Liver (tissue), 9 donors: ENCODE measurements around the gene ZNF536. TPM values are rescaled to one million over a fixed set of nuclear protein-coding genes. Genes with fewer than 3 reads are reported as not detected.

ENCODE experiments used
- DNase-seq: peaks from one replicate; pipeline ENCODE4 v3.0.0-alpha.2; 2017; ENCODE audit warnings: low spot score
- H3K27ac ChIP-seq, 2 donors: one replicate each; pipeline ENCODE4 v1.7.0; 2013; ENCODE audit warnings: inconsistent platforms in 2 of 2, low read length in 2 of 2, control low read depth in 1 of 2, low read depth in 1 of 2, mild to moderate bottlenecking in 1 of 2
- H3K27me3 ChIP-seq, 4 donors: one replicate each; pipeline versions ENCODE4 v1.6.1 to v1.7.0; 2013; ENCODE audit warnings: low read length in 3 of 4, inconsistent platforms in 1 of 4, mild to moderate bottlenecking in 1 of 4, moderate library complexity in 1 of 4; ENCODE audit not compliant: control insufficient read depth in 4 of 4, insufficient read depth in 4 of 4
- H3K36me3 ChIP-seq, 4 donors: one replicate each; pipeline versions ENCODE4 v1.6.1 to v1.7.0; 2013; ENCODE audit warnings: low read length in 3 of 4, mild to moderate bottlenecking in 3 of 4, low read depth in 1 of 4, moderate library complexity in 1 of 4; ENCODE audit not compliant: control insufficient read depth in 4 of 4, insufficient read depth in 3 of 4
- H3K4me1 ChIP-seq, 4 donors: one replicate each; pipeline versions ENCODE4 v1.6.1 to v1.7.0; 2013; ENCODE audit warnings: low read length in 3 of 4, mild to moderate bottlenecking in 3 of 4, moderate library complexity in 1 of 4; ENCODE audit not compliant: control insufficient read depth in 4 of 4, insufficient read depth in 4 of 4
- H3K4me3 ChIP-seq, 3 donors: one replicate each; pipeline versions ENCODE4 v1.6.1 to v1.7.0; 2013; ENCODE audit warnings: low read length in 3 of 3, control low read depth in 1 of 3, low read depth in 1 of 3, mild to moderate bottlenecking in 1 of 3
- H3K9ac ChIP-seq, 2 donors: one replicate each; pipeline ENCODE4 v1.7.0; 2013; ENCODE audit warnings: low read length in 2 of 2, mild to moderate bottlenecking in 2 of 2, moderate library complexity in 2 of 2, control low read depth in 1 of 2, low read depth in 1 of 2
- H3K9me3 ChIP-seq, 4 donors: one replicate each; pipeline versions ENCODE4 v1.6.1 to v1.7.0; 2013; ENCODE audit warnings: low read length in 3 of 4; ENCODE audit not compliant: control insufficient read depth in 4 of 4
- ATF3 ChIP-seq: IDR thresholded peaks from 2 replicates; pipeline ENCODE4 v1.6.1; 2016; ENCODE audit warnings: antibody characterized with exemption
- CTCF ChIP-seq: fragments of 150-350 bp; IDR thresholded peaks from 2 replicates; pipeline ENCODE4 v1.5.1; 2017; ENCODE audit warnings: improper control_type of control experiment, low read depth, low read length; ENCODE audit not compliant: missing input control
- EGR1 ChIP-seq, 2 donors: IDR thresholded peaks; 2 replicates each; pipeline ENCODE4 v1.6.1; 2016 to 2018; ENCODE audit warnings: antibody characterized with exemption in 2 of 2, low read depth in 2 of 2
- FOXA1 ChIP-seq: IDR thresholded peaks from 2 replicates; pipeline ENCODE4 v1.6.1; 2016; ENCODE audit warnings: antibody characterized with exemption
- FOXA2 ChIP-seq: IDR thresholded peaks from 2 replicates; pipeline ENCODE4 v1.6.1; 2016; ENCODE audit warnings: antibody characterized with exemption
- GABPA ChIP-seq, 2 donors: IDR thresholded peaks in 1 of 2; conservative IDR thresholded peaks in 1 of 2; 2 replicates each; pipeline ENCODE4 v1.6.1; 2016; ENCODE audit warnings: antibody characterized with exemption in 2 of 2, mild to moderate bottlenecking in 1 of 2, moderate library complexity in 1 of 2
- HNF4A ChIP-seq, 2 donors: conservative IDR thresholded peaks; 2 replicates each; pipeline ENCODE4 v1.6.1; 2016; ENCODE audit warnings: antibody characterized with exemption in 2 of 2, mild to moderate bottlenecking in 2 of 2
- HNF4G ChIP-seq: IDR thresholded peaks from 2 replicates; pipeline ENCODE4 v1.6.1; 2016; ENCODE audit warnings: antibody characterized with exemption
- JUND ChIP-seq, 2 donors: IDR thresholded peaks; 2 replicates each; pipeline ENCODE4 v1.6.1; 2016; ENCODE audit warnings: antibody characterized with exemption in 2 of 2
- NR2F2 ChIP-seq: IDR thresholded peaks from 2 replicates; pipeline ENCODE4 v1.6.1; 2016; ENCODE audit warnings: antibody characterized with exemption
- RAD21 ChIP-seq, 2 donors: IDR thresholded peaks; 2 replicates each; pipeline ENCODE4 v1.6.1; 2016; ENCODE audit warnings: antibody characterized with exemption in 2 of 2, mild to moderate bottlenecking in 2 of 2
- REST ChIP-seq: IDR thresholded peaks from 2 replicates; pipeline ENCODE4 v1.6.1; 2016; ENCODE audit warnings: antibody characterized with exemption, mild to moderate bottlenecking
- RXRA ChIP-seq, 2 donors: IDR thresholded peaks; 2 replicates each; pipeline ENCODE4 v1.6.1; 2017 to 2018; ENCODE audit warnings: antibody characterized with exemption in 2 of 2, mild to moderate bottlenecking in 1 of 2
- SP1 ChIP-seq: IDR thresholded peaks from 2 replicates; pipeline ENCODE4 v1.6.1; 2018; ENCODE audit warnings: antibody characterized with exemption, mild to moderate bottlenecking
- TAF1 ChIP-seq: conservative IDR thresholded peaks from 2 replicates; pipeline ENCODE4 v1.6.1; 2016; ENCODE audit warnings: antibody characterized with exemption, mild to moderate bottlenecking
- YY1 ChIP-seq: IDR thresholded peaks from 2 replicates; pipeline ENCODE4 v1.6.1; 2016; ENCODE audit warnings: antibody characterized with exemption, mild to moderate bottlenecking
- ZBTB33 ChIP-seq: IDR thresholded peaks from 2 replicates; pipeline ENCODE4 v1.6.1; 2016; ENCODE audit warnings: antibody characterized with exemption
- WGBS: extraction: QIAGEN DNeasy Blood & Tissue Kit; methylation state at CpG from one replicate; pipeline ENCODE4 v1.1.7; 2013; 5-methylcytosine and 5-hydroxymethylcytosine counted together
- polyA plus RNA-seq, 2 donors: library from polyadenylated mRNA; stranded (reverse) in 1 of 2; unstranded in 1 of 2; fragments of 200-250 nt in 1 of 2; fragments of >200 nt in 1 of 2; fragmentation: Nextera tagmentation in 1 of 2; extraction: Ambion mirVana in 1 of 2; gene quantifications; one replicate each; pipeline versions ENCODE4 v1.2.1 to v1.2.3, GENCODE V29; 2013 to 2015
- total RNA-seq, 2 donors: library from RNA; depleted of rRNA; stranded (reverse); fragments of >200 nt; gene quantifications; one replicate each; pipeline ENCODE4 v1.2.3, GENCODE V29; 2014
- TF ChIP-seq, protein P1 (sequence below): IDR thresholded peaks from 2 replicates; pipeline ENCODE4 v1.6.1; 2016; ENCODE audit warnings: antibody characterized with exemption
- donor health status: healthy.
- donor health status: healthy.
- donor health status: healthy.
- donor health status: healthy.
- donor health status: healthy.

The ZNF536 gene
- total and polyA plus RNA-seq, 4 donors = 0.02 to 0.17 (median 0.08) TPM

- WGBS = 38% methylated on average over 7 of the region's 7 CpGs
- no peaks in the 10 kb centered on the region for H3K36me3 ChIP-seq
- peaks cover 0 to 9% (median 0%) of the 10 kb centered on the region in 4 donors for H3K27me3 ChIP-seq
- no peaks in the 10 kb centered on the region for H3K4me1 ChIP-seq
- no peak for DNase-seq
- no peak overlapping the region for H3K4me3 ChIP-seq
- H3K9ac ChIP-seq = no peak overlapping the region
- TF ChIP-seq HNF4G = no peak
- TF ChIP-seq RAD21 (IDR thresholded peaks at IDR 0.05) = no peak
- no peak for TF ChIP-seq JUND (IDR thresholded peaks at IDR 0.05)
- no peak for TF ChIP-seq TAF1
- no peak for TF ChIP-seq GABPA (IDR thresholded peaks at IDR 0.05 in 1 of 2, conservative IDR thresholded peaks at IDR 0.05 in 1 of 2)
- TF ChIP-seq HNF4A (conservative IDR thresholded peaks at IDR 0.05) = no peak
- no peak for TF ChIP-seq ZBTB33
- TF ChIP-seq CTCF = no peak
- no peak for TF ChIP-seq YY1
- no peak for TF ChIP-seq RXRA (IDR thresholded peaks at IDR 0.05)
- TF ChIP-seq REST = no peak
- no peak for TF ChIP-seq ATF3
- no peak for TF ChIP-seq FOXA2
- TF ChIP-seq NR2F2 = no peak
- no peak for TF ChIP-seq FOXA1
- no peak for TF ChIP-seq EGR1 (IDR thresholded peaks at IDR 0.05; ENCODE audit: low read depth in 2 of 2)
- TF ChIP-seq SP1 = no peak
- TF ChIP-seq, protein P1, sequence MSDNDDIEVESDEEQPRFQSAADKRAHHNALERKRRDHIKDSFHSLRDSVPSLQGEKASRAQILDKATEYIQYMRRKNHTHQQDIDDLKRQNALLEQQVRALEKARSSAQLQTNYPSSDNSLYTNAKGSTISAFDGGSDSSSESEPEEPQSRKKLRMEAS = no peak
- no peak overlapping the region for H3K27ac ChIP-seq
- peaks cover 0 to 2% (median 0%) of the 10 kb centered on the region in 4 donors for H3K9me3 ChIP-seq
Observed at GRCh38 chr19:30349131-30349730, 23.0 kb upstream of the ZNF536 start.
